Erythroblast (primary cell): ENCODE results near the gene UBE2Z.

Experiments
- GATA1 ChIP-seq: IDR thresholded peaks from 2 replicates; pipeline ENCODE4 v1.6.1; 2011; ENCODE audit warnings: low read depth, mild to moderate bottlenecking, control low read depth, low read length, moderate library complexity
- POLR2A ChIP-seq: IDR thresholded peaks from 2 replicates; pipeline ENCODE4 v1.6.1; 2011; ENCODE audit warnings: mild to moderate bottlenecking, low read length

GRCh38 chr17:48960834-48961515 is 52.8 kb downstream of the UBE2Z start:
- TF ChIP-seq POLR2A (no peak), GATA1 (no peak)
